Immature natural killer cell (primary cell): ENCODE data around the gene MARK4. TPM values are rescaled to one million over a fixed set of nuclear protein-coding genes. Genes with fewer than 3 reads are reported as not detected.
A peak's percentile ranks its signal among the peaks of the same experiment; 100 is the strongest.
"Not testable (repeated sequence)": the region's sequence is repeated elsewhere in the genome, so short reads cannot be mapped to it uniquely, and the experiment has no call there.

Experiments
- DNase-seq, 3 donors: peaks; one replicate each; pipeline ENCODE4 v3.0.0; 2022; ENCODE audit warnings: mixed read lengths in 1 of 3
- H3K27ac Mint-ChIP-seq, 6 donors: one replicate each; pipeline ENCODE4 v1.8.0; 2020; ENCODE audit warnings: mixed read lengths in 6 of 6, mild to moderate bottlenecking in 5 of 6, inconsistent platforms in 4 of 6, moderate library complexity in 3 of 6
- H3K27me3 Mint-ChIP-seq, 3 donors: one replicate each; pipeline ENCODE4 v1.8.0; 2020 to 2021; ENCODE audit warnings: low read depth in 3 of 3, mild to moderate bottlenecking in 3 of 3, mixed read lengths in 3 of 3, moderate library complexity in 3 of 3, inconsistent platforms in 1 of 3
- H3K36me3 Mint-ChIP-seq, 3 donors: one replicate each; pipeline ENCODE4 v1.8.0; 2020; ENCODE audit warnings: mixed read lengths in 3 of 3, inconsistent platforms in 2 of 3, mild to moderate bottlenecking in 2 of 3
- H3K4me1 Mint-ChIP-seq, 2 donors: one replicate each; pipeline ENCODE4 v1.8.0; 2020; ENCODE audit warnings: inconsistent platforms in 2 of 2, mild to moderate bottlenecking in 2 of 2, mixed read lengths in 2 of 2, moderate library complexity in 1 of 2
- H3K4me3 Mint-ChIP-seq, 5 donors: one replicate each; pipeline ENCODE4 v1.8.0; 2020; ENCODE audit warnings: mild to moderate bottlenecking in 5 of 5, mixed read lengths in 5 of 5, inconsistent platforms in 3 of 5, moderate library complexity in 3 of 5
- H3K9me3 Mint-ChIP-seq, 6 donors: one replicate each; pipeline ENCODE4 v1.8.0; 2020; ENCODE audit warnings: mild to moderate bottlenecking in 6 of 6, mixed read lengths in 6 of 6, inconsistent platforms in 4 of 6, moderate library complexity in 3 of 6
- polyA plus RNA-seq, 3 donors: library from polyadenylated mRNA; unstranded; fragments of 300-500 nt; fragmentation: Illumina TruSeq; gene quantifications; one replicate each; pipeline ENCODE4 v1.2.3, GENCODE V29; 2021

MARK4 gene
- polyA plus RNA-seq, 3 donors from 2014 or later = 1.6 TPM; not detected in 2

- Mint-ChIP-seq H3K4me3 (no peak overlapping the region), H3K27me3 (peaks cover 2 to 18% (median 6%) of the 10 kb centered on the region in 3 donors), H3K9me3 (no peaks in the 10 kb centered on the region), H3K4me1 (peaks cover 0 to 2% of the 10 kb centered on the region in 2 donors), H3K36me3 (no peaks in the 10 kb centered on the region), H3K27ac (no peak overlapping the region)
- no peak for DNase-seq
Measured at GRCh38 chr19:45222724-45223123, 28.3 kb upstream of the MARK4 start.

- H3K27ac Mint-ChIP-seq = no peak overlapping the region
- no peaks in the 10 kb centered on the region for H3K9me3 Mint-ChIP-seq
- no peak overlapping the region for H3K4me3 Mint-ChIP-seq
- peaks cover 2 to 17% (median 2%) of the 10 kb centered on the region in 3 donors for H3K27me3 Mint-ChIP-seq
- H3K36me3 Mint-ChIP-seq = no peaks in the 10 kb centered on the region
- no peak for DNase-seq
- H3K4me1 Mint-ChIP-seq = peaks cover 0 to 2% of the 10 kb centered on the region in 2 donors
Measured at GRCh38 chr19:45223879-45224278, 27.2 kb upstream of the MARK4 start.

GRCh38 chr19:45224645-45225044 lies 26.4 kb upstream of the MARK4 start:
- peaks cover 0 to under 1% of the 10 kb centered on the region in 2 donors for H3K4me1 Mint-ChIP-seq
- peaks cover 2 to 17% (median 2%) of the 10 kb centered on the region in 3 donors for H3K27me3 Mint-ChIP-seq
- no peak overlapping the region for H3K4me3 Mint-ChIP-seq
- DNase-seq = no peak
- H3K27ac Mint-ChIP-seq = no peak overlapping the region
- H3K36me3 Mint-ChIP-seq = no peaks in the 10 kb centered on the region
- H3K9me3 Mint-ChIP-seq = no peaks in the 10 kb centered on the region

- H3K27ac Mint-ChIP-seq, H3K36me3 Mint-ChIP-seq, H3K4me1 Mint-ChIP-seq, H3K27me3 Mint-ChIP-seq, H3K4me3 Mint-ChIP-seq, H3K9me3 Mint-ChIP-seq, DNase-seq: not testable (repeated sequence)
Measured at GRCh38 chr19:45229056-45229455, 22.0 kb upstream of the MARK4 start.

- H3K4me1 Mint-ChIP-seq = peaks cover 26 to 27% of the 10 kb centered on the region in 2 donors
- H3K27ac Mint-ChIP-seq = no peak overlapping the region
- no peak overlapping the region for H3K4me3 Mint-ChIP-seq
- no peaks in the 10 kb centered on the region for H3K9me3 Mint-ChIP-seq
- no peaks in the 10 kb centered on the region for H3K36me3 Mint-ChIP-seq
- H3K27me3 Mint-ChIP-seq = peaks cover 2 to 7% (median 4%) of the 10 kb centered on the region in 3 donors
- DNase-seq = no peak
Measured at GRCh38 chr19:45231891-45232290, 19.2 kb upstream of the MARK4 start.

GRCh38 chr19:45234089-45234869 lies 16.8 kb upstream of the MARK4 start:
- no peak for DNase-seq
- no peaks in the 10 kb centered on the region for H3K36me3 Mint-ChIP-seq
- no peaks in the 10 kb centered on the region for H3K9me3 Mint-ChIP-seq
- peaks cover 27% of the 10 kb centered on the region in 2 donors for H3K4me1 Mint-ChIP-seq
- peaks cover 3 to 7% (median 3%) of the 10 kb centered on the region in 3 donors for H3K27me3 Mint-ChIP-seq
- H3K27ac Mint-ChIP-seq = peak overlapping the region in 1 of 6 donors; percentile 38
- H3K4me3 Mint-ChIP-seq = peak overlapping the region; percentile 16 to 64 (median 43)

GRCh38 chr19:45235485-45235884 lies 15.6 kb upstream of the MARK4 start:
- H3K27me3 Mint-ChIP-seq = peaks cover 3 to 7% (median 3%) of the 10 kb centered on the region in 3 donors
- peak overlapping the region; percentile 43 to 77 (median 65) for H3K4me3 Mint-ChIP-seq
- H3K4me1 Mint-ChIP-seq = peaks cover 27% of the 10 kb centered on the region in 2 donors
- peak in 1 of 3 donors; percentile 15 for DNase-seq
- H3K9me3 Mint-ChIP-seq = no peaks in the 10 kb centered on the region
- H3K27ac Mint-ChIP-seq = peak overlapping the region in 4 of 6 donors; percentile 26 to 76 (median 60)
- no peaks in the 10 kb centered on the region for H3K36me3 Mint-ChIP-seq

GRCh38 chr19:45238556-45238955 lies 12.5 kb upstream of the MARK4 start:
- DNase-seq = no peak
- peaks cover 23% of the 10 kb centered on the region in 2 donors for H3K4me1 Mint-ChIP-seq
- peaks cover under 1 to 10% (median 3%) of the 10 kb centered on the region in 3 donors for H3K27me3 Mint-ChIP-seq
- no peak overlapping the region for H3K4me3 Mint-ChIP-seq
- H3K36me3 Mint-ChIP-seq = no peaks in the 10 kb centered on the region
- no peak overlapping the region for H3K27ac Mint-ChIP-seq
- H3K9me3 Mint-ChIP-seq = no peaks in the 10 kb centered on the region

GRCh38 chr19:45243144-45243732 lies 7.8 kb upstream of the MARK4 start:
- Mint-ChIP-seq H3K27me3 (peaks cover 1 to 5% (median 3%) of the 10 kb centered on the region in 3 donors), H3K9me3 (no peaks in the 10 kb centered on the region), H3K36me3 (no peaks in the 10 kb centered on the region), H3K27ac (no peak overlapping the region), H3K4me3 (no peak overlapping the region), H3K4me1 (peaks cover 0 to 5% of the 10 kb centered on the region in 2 donors)
- no peak for DNase-seq

- Mint-ChIP-seq H3K4me3 (no peak overlapping the region), H3K9me3 (no peaks in the 10 kb centered on the region), H3K27ac (peak overlapping the region in 2 of 6 donors; percentile 23 to 34), H3K27me3 (peaks cover 0 to 5% (median 3%) of the 10 kb centered on the region in 3 donors), H3K36me3 (no peaks in the 10 kb centered on the region), H3K4me1 (peaks cover 0 to 9% of the 10 kb centered on the region in 2 donors)
- DNase-seq = no peak
Measured at GRCh38 chr19:45244133-45244794, 6.8 kb upstream of the MARK4 start.

- DNase-seq = no peak
- Mint-ChIP-seq H3K4me3 (no peak within 1 kb of the TSS), H3K27me3 (peaks cover 0 to 5% (median 3%) of the 10 kb centered on the region in 3 donors), H3K9me3 (no peaks in the 10 kb centered on the region), H3K4me1 (peaks cover under 1 to 9% of the 10 kb centered on the region in 2 donors), H3K27ac (peak within 1 kb of the TSS in 2 of 6 donors; percentile 23 to 48), H3K36me3 (no peaks in the 10 kb centered on the region)
Measured at GRCh38 chr19:45245334-45245787, 5.7 kb upstream of the MARK4 start, which contains the start of gene EXOC3L2. TSS of gene EXOC3L2 (minus strand) at chr19:45245407. CDS start at chr19:45239045, 6,362 bp downstream.

- H3K27ac Mint-ChIP-seq = peak overlapping the region in 1 of 6 donors; percentile 48
- no peak overlapping the region for H3K4me3 Mint-ChIP-seq
Measured at GRCh38 chr19:45245826-45246225, 5.2 kb upstream of the MARK4 start.

GRCh38 chr19:45247136-45247535 lies 3.9 kb upstream of the MARK4 start:
- no peak for DNase-seq
- peaks cover 0 to 8% (median 0%) of the 10 kb centered on the region in 3 donors for H3K27me3 Mint-ChIP-seq
- H3K4me3 Mint-ChIP-seq = no peak overlapping the region
- no peaks in the 10 kb centered on the region for H3K36me3 Mint-ChIP-seq
- H3K9me3 Mint-ChIP-seq = no peaks in the 10 kb centered on the region
- peaks cover 9 to 17% of the 10 kb centered on the region in 2 donors for H3K4me1 Mint-ChIP-seq
- H3K27ac Mint-ChIP-seq = no peak overlapping the region

More at GRCh38 chr19:45245826-45246225, 5.2 kb upstream of the MARK4 start:
- DNase-seq = no peak
- Mint-ChIP-seq H3K27me3 (peaks cover 0 to 8% (median 3%) of the 10 kb centered on the region in 3 donors), H3K4me1 (peaks cover 5 to 12% of the 10 kb centered on the region in 2 donors), H3K36me3 (no peaks in the 10 kb centered on the region), H3K9me3 (no peaks in the 10 kb centered on the region)
